Cardiac muscle cell (in vitro differentiated cells and primary cell): ENCODE measurements around the gene BMX. TPM values are rescaled to one million over a fixed set of nuclear protein-coding genes. Genes with fewer than 3 reads are reported as not detected.

Experiments used
- DNase-seq, 2 donors: peaks; one replicate each; pipeline versions ENCODE4 v3.0.0 to v3.0.0-alpha.2; 2010 to 2017; ENCODE audit warnings: low read depth in 1 of 2, low spot score in 1 of 2
- H3K27ac ChIP-seq: fragments of 200-600 bp; sonication (generic); 2 replicates; pipeline ENCODE4 v1.5.1; 2016
- H3K27me3 ChIP-seq: fragments of 200-600 bp; sonication (generic); 2 replicates; pipeline ENCODE4 v1.6.0; 2016; ENCODE audit warnings: control low read depth
- H3K36me3 ChIP-seq: fragments of 200-600 bp; sonication (generic); 2 replicates; pipeline ENCODE4 v1.5.1; 2016; ENCODE audit warnings: control low read depth
- H3K4me1 ChIP-seq: fragments of 200-600 bp; sonication (generic); 2 replicates; pipeline ENCODE4 v1.8.1; 2017; ENCODE audit warnings: low read depth, mild to moderate bottlenecking, mixed run types
- H3K4me3 ChIP-seq: fragments of 200-600 bp; sonication (generic); 2 replicates; pipeline ENCODE4 v1.5.1; 2016; ENCODE audit warnings: mild to moderate bottlenecking
- H3K9me3 ChIP-seq: fragments of 200-600 bp; sonication (generic); 2 replicates; pipeline ENCODE4 v1.5.1; 2017; ENCODE audit warnings: low read depth, mild to moderate bottlenecking, control low read depth
- CTCF ChIP-seq: IDR thresholded peaks from 2 replicates; pipeline ENCODE4 v1.5.1; 2012; ENCODE audit warnings: low read depth, mild to moderate bottlenecking, low read length
- polyA plus RNA-seq: library from polyadenylated mRNA; unstranded; fragments of >200 nt; fragmentation: Nextera tagmentation; extraction: Ambion mirVana; gene quantifications from 2 replicates; pipeline ENCODE4 v1.2.1, GENCODE V29; 2016
- total RNA-seq: library from RNA; depleted of rRNA; stranded (reverse); fragments of >200 nt; gene quantifications from 2 replicates; pipeline ENCODE4 v1.2.3, GENCODE V29; 2016

Gene BMX
- total and polyA plus RNA-seq, 2 experiments from 2014 or later: 0.13 TPM; not detected in 1

- no peak for DNase-seq
- no peak for TF ChIP-seq CTCF
- H3K9me3 ChIP-seq: no peaks in the 10 kb centered on the region
- H3K27ac ChIP-seq: no peak overlapping the region
- no peaks in the 10 kb centered on the region for H3K4me1 ChIP-seq
- H3K27me3 ChIP-seq: no peaks in the 10 kb centered on the region
- no peaks in the 10 kb centered on the region for H3K36me3 ChIP-seq
- H3K4me3 ChIP-seq: no peak overlapping the region
Measured at GRCh38 chrX:15559227-15559626, 58.6 kb downstream of the BMX start.

GRCh38 chrX:15560924-15561323 lies 60.3 kb downstream of the BMX start:
- no peak for DNase-seq
- Histone ChIP-seq H3K9me3 (no peaks in the 10 kb centered on the region), H3K4me3 (no peak overlapping the region), H3K4me1 (no peaks in the 10 kb centered on the region), H3K27me3 (no peaks in the 10 kb centered on the region), H3K36me3 (no peaks in the 10 kb centered on the region), H3K27ac (no peak overlapping the region)
- TF ChIP-seq CTCF: no peak

- H3K36me3 ChIP-seq: no peaks in the 10 kb centered on the region
- H3K4me3 ChIP-seq: no peak overlapping the region
- H3K27me3 ChIP-seq: no peaks in the 10 kb centered on the region
- H3K27ac ChIP-seq: no peak overlapping the region
- H3K9me3 ChIP-seq: no peaks in the 10 kb centered on the region
- DNase-seq: no peak
- TF ChIP-seq CTCF: no peak
- H3K4me1 ChIP-seq: no peaks in the 10 kb centered on the region
Measured at GRCh38 chrX:15563056-15563455, 62.4 kb downstream of the BMX start.

GRCh38 chrX:15564981-15565579 lies 64.5 kb downstream of the BMX start:
- no peak overlapping the region for H3K4me3 ChIP-seq
- no peaks in the 10 kb centered on the region for H3K4me1 ChIP-seq
- no peaks in the 10 kb centered on the region for H3K27me3 ChIP-seq
- DNase-seq: peak; percentile 73 to 81
- H3K36me3 ChIP-seq: no peaks in the 10 kb centered on the region
- H3K9me3 ChIP-seq: no peaks in the 10 kb centered on the region
- peak; percentile 62 for TF ChIP-seq CTCF
- H3K27ac ChIP-seq: no peak overlapping the region

GRCh38 chrX:15566244-15566643 lies 65.6 kb downstream of the BMX start:
- no peak overlapping the region for H3K4me3 ChIP-seq
- H3K9me3 ChIP-seq: no peaks in the 10 kb centered on the region
- H3K27me3 ChIP-seq: no peaks in the 10 kb centered on the region
- no peak for DNase-seq
- H3K36me3 ChIP-seq: no peaks in the 10 kb centered on the region
- no peak overlapping the region for H3K27ac ChIP-seq
- peak; percentile 20 for TF ChIP-seq CTCF
- no peaks in the 10 kb centered on the region for H3K4me1 ChIP-seq

GRCh38 chrX:15567267-15567666 lies 66.7 kb downstream of the BMX start:
- Histone ChIP-seq H3K4me1 (no peaks in the 10 kb centered on the region), H3K9me3 (no peaks in the 10 kb centered on the region), H3K4me3 (no peak overlapping the region), H3K27ac (no peak overlapping the region), H3K36me3 (no peaks in the 10 kb centered on the region), H3K27me3 (no peaks in the 10 kb centered on the region)
- DNase-seq: no peak
- no peak for TF ChIP-seq CTCF
